ENCODE measurements around the gene LAYN.

The LAYN gene

DNA sequence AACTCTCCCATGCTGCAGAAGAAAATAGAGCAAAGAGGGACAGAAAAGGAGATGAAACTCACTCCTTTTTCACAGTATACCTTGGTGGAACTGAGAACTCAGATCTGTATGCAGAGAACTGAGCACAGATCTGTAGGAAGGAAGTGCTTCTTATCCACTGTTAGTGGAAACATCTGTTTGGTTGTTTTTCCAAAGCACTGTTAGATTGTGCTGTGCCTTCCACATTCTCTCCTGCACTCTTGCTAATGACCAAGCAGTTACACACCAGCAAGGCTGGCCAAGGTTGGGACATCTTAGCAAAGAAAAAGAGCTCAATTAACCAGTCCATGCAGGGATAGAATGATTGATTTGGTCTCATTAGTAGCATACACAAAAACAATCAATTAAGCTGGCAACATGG lies 41.6 kb downstream of the LAYN start:
- no peaks in the 10 kb centered on the region for H3K9me3 Mint-ChIP-seq
- no peak overlapping the region for H3K4me3 Mint-ChIP-seq
- H3K27ac Mint-ChIP-seq: no peak overlapping the region
- H3K36me3 Mint-ChIP-seq (ENCODE audit: low read depth): no peaks in the 10 kb centered on the region
- H3K27me3 Mint-ChIP-seq (ENCODE audit: low read depth): peaks cover 2% of the 10 kb centered on the region
- H3K4me1 Mint-ChIP-seq (ENCODE audit: low read depth): peaks cover 1% of the 10 kb centered on the region
- DNase-seq (ENCODE audit: low spot score): no peak

DNA sequence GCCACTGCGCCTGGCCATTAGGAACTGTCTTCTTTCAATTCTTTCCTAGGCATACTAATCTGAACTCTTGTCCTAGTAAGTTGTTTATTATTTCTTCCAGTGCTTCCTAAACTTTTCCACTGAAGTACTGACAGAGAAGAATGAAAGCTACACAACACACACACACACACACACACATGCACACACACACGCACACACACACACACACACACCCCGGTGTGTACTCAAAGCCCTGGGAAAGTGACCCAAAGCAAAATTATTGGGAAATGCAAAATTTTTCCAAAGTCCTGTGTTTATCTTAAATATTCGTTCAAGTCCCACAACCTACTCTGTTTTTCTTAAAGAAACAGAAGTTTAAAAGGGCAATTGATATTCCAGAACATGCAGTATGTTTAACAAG lies 42.4 kb downstream of the LAYN start:
- no peak overlapping the region for H3K27ac Mint-ChIP-seq
- peaks cover 1% of the 10 kb centered on the region for H3K4me1 Mint-ChIP-seq (ENCODE audit: low read depth)
- no peak for DNase-seq (ENCODE audit: low spot score)
- no peaks in the 10 kb centered on the region for H3K27me3 Mint-ChIP-seq (ENCODE audit: low read depth)
- no peak overlapping the region for H3K4me3 Mint-ChIP-seq
- H3K9me3 Mint-ChIP-seq: no peaks in the 10 kb centered on the region
- no peaks in the 10 kb centered on the region for H3K36me3 Mint-ChIP-seq (ENCODE audit: low read depth)

DNA sequence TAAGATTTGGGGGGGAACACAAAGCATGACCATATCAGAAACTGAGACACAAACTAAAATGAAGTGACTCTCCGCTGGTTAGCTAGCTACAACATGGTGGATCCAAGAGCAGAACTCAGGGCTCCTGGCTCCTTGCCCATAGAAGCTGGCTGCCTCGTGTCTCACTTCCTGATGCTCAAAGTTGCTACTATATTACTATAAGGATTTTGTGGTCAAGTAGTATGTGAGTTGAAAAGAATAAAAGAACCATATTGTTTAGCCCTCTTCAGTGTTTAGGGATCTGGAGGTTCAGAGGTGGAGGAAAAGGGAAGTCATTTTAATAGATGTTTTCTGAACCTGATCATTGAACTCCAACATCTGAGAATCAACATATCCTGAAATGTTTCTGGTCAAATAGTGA lies 44.9 kb downstream of the LAYN start:
- Mint-ChIP-seq H3K4me3 (no peak overlapping the region), H3K27me3 (ENCODE audit: low read depth) (peaks cover 10% of the 10 kb centered on the region), H3K27ac (no peak overlapping the region), H3K36me3 (ENCODE audit: low read depth) (no peaks in the 10 kb centered on the region), H3K9me3 (no peaks in the 10 kb centered on the region), H3K4me1 (ENCODE audit: low read depth) (peaks cover 1% of the 10 kb centered on the region)
- no peak for DNase-seq (ENCODE audit: low spot score)

DNA sequence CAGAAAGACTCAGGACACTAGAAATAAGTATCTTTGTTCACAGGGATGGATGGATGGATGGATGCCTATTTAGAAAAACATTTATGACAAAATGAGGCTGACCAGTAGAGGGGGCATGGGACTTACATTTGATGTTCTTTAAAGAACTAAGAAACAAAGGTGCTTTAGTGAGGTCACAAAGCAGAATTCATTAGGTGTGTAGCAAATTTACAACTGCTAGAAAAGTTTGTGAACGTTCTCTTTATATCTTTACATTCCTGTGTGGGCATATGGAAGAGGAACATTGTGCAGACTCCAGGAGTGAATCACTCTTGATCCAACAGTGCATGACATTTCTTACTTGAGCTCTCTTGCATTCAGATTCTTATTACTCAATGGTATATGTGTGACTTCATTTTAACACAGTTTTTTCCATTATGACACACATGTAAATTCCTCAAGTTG lies 45.9 kb downstream of the LAYN start:
- H3K4me3 Mint-ChIP-seq: no peak overlapping the region
- no peaks in the 10 kb centered on the region for H3K4me1 Mint-ChIP-seq (ENCODE audit: low read depth)
- DNase-seq (ENCODE audit: low spot score): no peak
- no peak overlapping the region for H3K27ac Mint-ChIP-seq
- no peaks in the 10 kb centered on the region for H3K9me3 Mint-ChIP-seq
- no peaks in the 10 kb centered on the region for H3K36me3 Mint-ChIP-seq (ENCODE audit: low read depth)
- H3K27me3 Mint-ChIP-seq (ENCODE audit: low read depth): peaks cover 10% of the 10 kb centered on the region

DNA sequence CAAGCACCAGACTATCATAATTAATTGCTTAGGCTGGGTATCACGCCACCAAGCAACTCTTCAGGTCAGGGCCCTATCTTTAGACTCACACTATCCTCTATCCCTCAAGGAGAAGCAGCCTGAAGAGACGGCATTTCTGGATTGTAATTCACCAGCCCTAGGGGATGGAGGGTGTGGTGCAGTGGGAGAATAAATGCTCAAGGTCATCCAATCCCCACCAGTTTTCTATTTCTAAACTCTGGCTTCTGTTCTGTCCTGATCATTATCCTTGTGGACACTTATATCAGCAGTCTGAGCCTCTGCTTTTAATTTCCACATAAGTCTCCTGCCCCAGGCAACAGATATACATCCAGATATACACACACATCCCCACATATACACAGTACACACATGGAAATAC lies 48.6 kb downstream of the LAYN start:
- peaks cover 10% of the 10 kb centered on the region for H3K27me3 Mint-ChIP-seq (ENCODE audit: low read depth)
- H3K36me3 Mint-ChIP-seq (ENCODE audit: low read depth): no peaks in the 10 kb centered on the region
- H3K27ac Mint-ChIP-seq: no peak overlapping the region

DNA sequence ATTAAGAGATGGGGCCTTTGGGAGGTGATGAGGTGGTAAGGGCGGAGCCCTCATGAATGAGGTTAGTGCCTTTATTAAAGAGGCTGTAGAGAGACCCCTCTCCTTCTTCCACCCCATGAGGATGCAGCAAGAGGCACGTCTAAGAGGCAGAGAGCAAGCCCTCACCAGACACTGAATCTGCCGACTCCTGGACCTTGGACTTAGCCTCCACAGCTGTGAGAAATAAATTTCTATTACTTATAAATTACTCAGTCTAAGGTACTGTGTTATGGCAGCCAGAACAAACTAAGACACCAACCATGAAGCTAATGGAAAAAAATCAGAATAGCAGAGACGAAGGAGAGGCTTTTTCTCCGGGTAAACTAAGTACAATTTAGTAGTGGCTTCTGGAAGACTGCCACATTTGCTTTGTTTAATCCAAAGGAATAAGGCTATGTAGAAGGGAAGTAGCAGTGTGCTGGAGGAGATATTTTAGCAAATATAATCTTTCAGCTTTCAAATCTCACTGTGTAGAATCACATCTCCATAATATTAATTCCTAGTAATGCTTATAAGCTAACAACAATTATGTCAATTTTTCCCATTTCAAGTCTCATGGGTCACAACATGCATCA lies 49.5 kb downstream of the LAYN start:
- no peaks in the 10 kb centered on the region for H3K4me1 Mint-ChIP-seq (ENCODE audit: low read depth)
- no peaks in the 10 kb centered on the region for H3K36me3 Mint-ChIP-seq (ENCODE audit: low read depth)
- peaks cover 10% of the 10 kb centered on the region for H3K27me3 Mint-ChIP-seq (ENCODE audit: low read depth)
- no peak for DNase-seq (ENCODE audit: low spot score)
- no peak overlapping the region for H3K4me3 Mint-ChIP-seq
- H3K27ac Mint-ChIP-seq: no peak overlapping the region
- H3K9me3 Mint-ChIP-seq: no peaks in the 10 kb centered on the region

More for the DNA sequence above, 48.6 kb downstream of the LAYN start:
- Mint-ChIP-seq H3K4me1 (ENCODE audit: low read depth) (no peaks in the 10 kb centered on the region), H3K9me3 (no peaks in the 10 kb centered on the region), H3K4me3 (no peak overlapping the region)
- DNase-seq (ENCODE audit: low spot score): no peak

DNA sequence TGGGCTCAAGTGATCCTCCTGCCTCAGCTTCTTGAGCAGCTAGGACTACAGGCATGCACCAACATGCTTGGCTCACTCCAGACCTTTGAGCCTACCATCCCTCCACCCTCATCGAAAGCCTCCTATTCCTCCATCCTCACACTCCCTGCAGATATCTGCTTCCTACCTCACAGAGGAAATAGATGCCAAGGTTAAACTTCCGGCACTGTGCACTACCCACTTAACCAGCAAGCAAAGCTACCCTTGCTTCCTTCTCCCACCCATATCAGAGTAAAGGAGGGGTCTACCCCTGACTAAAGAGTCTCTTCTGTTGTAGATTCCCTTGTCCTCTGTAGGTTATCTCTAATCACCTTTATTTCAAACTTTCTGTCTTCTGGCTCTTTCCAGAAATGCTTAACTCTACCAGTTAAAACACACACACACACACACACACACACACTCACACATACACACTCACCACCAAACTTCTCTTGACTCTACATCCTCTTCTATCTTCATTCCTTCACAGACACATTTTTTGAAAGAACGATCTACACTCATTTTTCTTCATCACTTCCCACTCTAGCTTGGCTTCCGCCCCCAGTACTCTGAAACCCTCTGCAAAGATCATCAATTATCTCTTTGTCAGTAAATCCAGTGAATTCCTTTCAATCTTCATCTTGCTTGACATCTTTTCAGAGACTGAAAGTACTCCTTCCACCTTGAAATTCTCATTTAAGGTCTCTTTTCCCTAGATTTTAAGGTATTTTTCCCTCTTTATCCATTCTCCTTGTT lies 50.9 kb downstream of the LAYN start:
- Mint-ChIP-seq H3K9me3 (no peaks in the 10 kb centered on the region), H3K4me1 (ENCODE audit: low read depth) (no peaks in the 10 kb centered on the region)

DNA sequence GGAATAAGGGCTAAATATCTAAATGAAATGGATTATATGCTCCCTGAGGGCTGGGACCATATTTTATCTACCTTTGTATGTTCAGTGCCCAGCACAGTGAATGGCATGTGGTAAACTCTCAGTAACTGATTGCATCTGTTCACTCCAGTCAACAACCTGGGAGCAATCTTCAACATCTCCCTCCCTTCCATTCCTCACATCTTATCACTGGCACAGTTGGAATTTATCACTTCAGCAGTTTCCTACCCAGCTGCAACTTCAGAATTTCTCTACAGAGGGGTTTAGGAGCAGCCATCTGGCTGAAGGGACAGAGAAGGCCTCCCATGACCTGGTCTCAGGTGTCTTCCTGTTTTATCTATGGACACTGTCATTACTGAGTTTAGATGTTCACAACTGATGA lies 52.0 kb downstream of the LAYN start:
- no peak for DNase-seq (ENCODE audit: low spot score)
- Mint-ChIP-seq H3K4me1 (ENCODE audit: low read depth) (no peaks in the 10 kb centered on the region), H3K4me3 (no peak overlapping the region), H3K27ac (no peak overlapping the region), H3K27me3 (ENCODE audit: low read depth) (peaks cover 24% of the 10 kb centered on the region), H3K36me3 (ENCODE audit: low read depth) (no peaks in the 10 kb centered on the region), H3K9me3 (no peaks in the 10 kb centered on the region)

More for the DNA sequence above, 50.9 kb downstream of the LAYN start:
- no peak for DNase-seq (ENCODE audit: low spot score)
- Mint-ChIP-seq H3K27ac (no peak overlapping the region), H3K4me3 (no peak overlapping the region), H3K36me3 (ENCODE audit: low read depth) (no peaks in the 10 kb centered on the region), H3K27me3 (ENCODE audit: low read depth) (peaks cover 20% of the 10 kb centered on the region)

DNA sequence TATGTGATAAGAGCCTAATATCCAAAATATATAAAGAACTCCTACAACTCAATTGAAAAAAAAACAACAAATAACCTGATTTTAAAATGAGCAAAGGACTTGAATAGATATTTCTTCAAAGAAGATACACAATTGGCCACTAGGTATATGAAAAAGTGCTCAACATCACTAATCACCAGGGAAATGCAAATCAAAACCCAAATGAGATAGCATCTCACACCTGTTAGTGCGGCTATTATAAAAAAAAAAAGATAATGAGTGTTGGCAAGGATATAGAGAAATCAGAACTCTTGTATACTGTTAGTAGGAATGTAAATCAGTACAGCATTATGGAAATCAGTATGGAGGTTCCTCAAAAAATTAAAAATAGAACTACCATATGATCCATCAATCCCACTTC lies 55.8 kb downstream of the LAYN start:
- peaks cover 8% of the 10 kb centered on the region for H3K4me1 Mint-ChIP-seq (ENCODE audit: low read depth)
- peaks cover 14% of the 10 kb centered on the region for H3K27me3 Mint-ChIP-seq (ENCODE audit: low read depth)
- no peak overlapping the region for H3K27ac Mint-ChIP-seq
- no peaks in the 10 kb centered on the region for H3K9me3 Mint-ChIP-seq
- no peak overlapping the region for H3K4me3 Mint-ChIP-seq
- DNase-seq (ENCODE audit: low spot score): no peak
- H3K36me3 Mint-ChIP-seq (ENCODE audit: low read depth): no peaks in the 10 kb centered on the region

DNA sequence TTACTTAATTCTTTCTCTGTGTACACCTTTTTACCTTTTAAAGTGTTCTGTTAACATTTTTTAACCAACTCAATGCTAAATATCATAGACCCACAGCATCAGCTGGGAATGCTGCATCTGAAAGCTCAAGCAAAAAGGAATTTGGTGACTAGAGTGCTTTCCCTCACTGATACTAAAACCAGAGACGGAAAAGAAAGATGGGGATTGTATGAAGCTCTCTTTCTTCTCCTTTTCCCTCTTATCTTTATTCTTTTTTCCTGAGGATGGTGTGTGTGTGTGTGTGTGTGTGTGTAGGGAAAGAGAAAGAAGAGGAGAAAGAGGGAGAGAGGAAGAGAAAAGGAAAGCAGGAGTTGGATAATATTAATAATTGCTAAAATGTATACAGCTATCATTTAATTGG lies 57.6 kb downstream of the LAYN start:
- Mint-ChIP-seq H3K4me1 (ENCODE audit: low read depth) (peaks cover 15% of the 10 kb centered on the region), H3K4me3 (no peak overlapping the region)
- no peak for DNase-seq (ENCODE audit: low spot score)

DNA sequence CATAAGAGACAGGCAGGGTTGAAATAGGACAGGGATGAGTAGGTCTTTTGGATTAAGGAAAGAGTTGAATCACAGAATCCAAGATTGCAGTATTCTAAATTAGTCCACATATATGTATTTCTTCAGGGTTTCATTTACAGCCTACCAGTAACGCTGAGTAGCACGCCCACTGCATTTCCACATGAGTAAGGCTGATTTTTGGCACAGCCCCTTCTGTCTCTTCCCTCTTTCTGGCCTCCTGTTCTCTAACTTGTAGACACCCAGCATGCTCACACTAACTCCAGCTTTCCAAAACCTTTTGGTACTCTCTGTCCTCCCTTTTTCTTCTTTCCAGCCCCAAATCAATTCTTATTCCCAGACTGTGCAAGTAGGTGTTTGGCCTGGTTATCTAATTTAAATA lies 58.0 kb downstream of the LAYN start:
- Mint-ChIP-seq H3K27me3 (ENCODE audit: low read depth) (peaks cover 14% of the 10 kb centered on the region), H3K36me3 (ENCODE audit: low read depth) (peaks cover 2% of the 10 kb centered on the region), H3K27ac (no peak overlapping the region), H3K4me1 (ENCODE audit: low read depth) (peaks cover 19% of the 10 kb centered on the region), H3K4me3 (no peak overlapping the region), H3K9me3 (no peaks in the 10 kb centered on the region)
- no peak for DNase-seq (ENCODE audit: low spot score)

More for the DNA sequence above, 57.6 kb downstream of the LAYN start:
- Mint-ChIP-seq H3K27me3 (ENCODE audit: low read depth) (peaks cover 14% of the 10 kb centered on the region), H3K9me3 (no peaks in the 10 kb centered on the region), H3K27ac (no peak overlapping the region), H3K36me3 (ENCODE audit: low read depth) (peaks cover under 1% of the 10 kb centered on the region)

DNA sequence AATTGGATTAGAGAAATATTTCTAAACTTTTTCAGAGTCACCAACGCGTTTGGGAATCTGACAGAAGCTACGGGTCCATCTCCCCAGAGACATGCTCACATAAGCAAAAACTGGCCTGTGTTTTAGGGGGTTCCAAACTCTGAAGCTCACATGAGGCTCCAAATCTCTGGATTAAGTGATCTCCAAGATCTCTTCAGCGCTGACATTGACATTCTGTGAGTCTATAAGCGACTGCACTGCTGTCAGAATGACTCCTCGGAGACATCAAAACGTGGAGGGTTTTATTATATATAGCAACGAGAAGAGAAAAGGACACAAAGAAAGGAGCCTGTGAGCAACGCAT lies 61.1 kb downstream of the LAYN start:
- no peak for DNase-seq (ENCODE audit: low spot score)
- H3K9me3 Mint-ChIP-seq: no peaks in the 10 kb centered on the region
- peaks cover 2% of the 10 kb centered on the region for H3K36me3 Mint-ChIP-seq (ENCODE audit: low read depth)
- H3K4me3 Mint-ChIP-seq: peak overlapping the region; percentile 88
- H3K4me1 Mint-ChIP-seq (ENCODE audit: low read depth): peaks cover 30% of the 10 kb centered on the region
- H3K27me3 Mint-ChIP-seq (ENCODE audit: low read depth): peaks cover 3% of the 10 kb centered on the region
- peak overlapping the region; percentile 89 for H3K27ac Mint-ChIP-seq

DNA sequence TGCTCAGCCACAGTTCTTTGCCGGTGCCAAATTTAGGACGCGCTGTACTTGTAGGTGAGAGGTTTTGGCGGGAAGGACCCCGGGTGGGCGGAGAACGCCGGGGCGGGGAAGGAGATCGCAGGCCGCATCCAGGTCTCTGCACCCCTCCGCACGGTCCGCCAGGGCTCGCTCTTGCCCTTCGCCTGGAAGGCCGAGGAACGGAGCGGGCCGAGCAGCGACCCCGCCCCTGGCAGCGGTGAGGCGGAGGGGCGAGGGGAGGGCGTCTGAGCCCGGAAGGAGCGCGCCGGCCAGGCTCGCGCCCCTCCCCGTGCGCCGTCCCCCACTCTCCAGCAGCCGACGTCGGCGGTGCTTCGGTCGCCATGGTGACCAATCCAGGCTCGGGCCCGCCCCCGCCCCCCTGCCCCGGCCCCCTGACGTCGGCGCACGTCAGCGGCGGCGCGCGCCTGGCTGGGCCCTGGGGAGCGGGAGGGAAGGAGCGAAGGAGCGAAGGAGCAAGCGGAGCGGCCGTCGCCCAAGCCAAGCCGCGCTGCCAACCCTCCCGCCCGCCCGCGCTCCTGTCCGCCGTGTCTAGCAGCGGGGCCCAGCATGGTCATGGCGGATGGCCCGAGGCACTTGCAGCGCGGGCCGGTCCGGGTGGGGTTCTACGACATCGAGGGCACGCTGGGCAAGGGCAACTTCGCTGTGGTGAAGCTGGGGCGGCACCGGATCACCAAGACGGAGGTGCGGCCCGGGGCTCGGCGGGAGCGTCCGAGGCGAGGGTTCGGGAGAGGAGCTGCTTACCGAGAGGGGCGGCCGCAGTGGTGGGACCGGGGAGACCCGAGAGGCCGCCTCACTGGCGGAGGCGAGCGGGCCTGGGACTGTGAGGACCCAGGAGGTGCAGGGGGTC lies 61.7 kb downstream of the LAYN start, which contains the start of gene SIK2:
Gene SIK2, plus strand, starts transcription at position 471 of the 886 bp plus-strand sequence. Its CDS starts 115 bp downstream, at position 586.
- Mint-ChIP-seq H3K27me3 (ENCODE audit: low read depth) (no peaks in the 10 kb centered on the region), H3K4me3 (peak within 1 kb of the TSS; percentile 98), H3K36me3 (ENCODE audit: low read depth) (peaks cover 2% of the 10 kb centered on the region), H3K27ac (peak within 1 kb of the TSS; percentile 92), H3K9me3 (no peaks in the 10 kb centered on the region), H3K4me1 (ENCODE audit: low read depth) (peaks cover 30% of the 10 kb centered on the region)
- DNase-seq (ENCODE audit: low spot score): peak; percentile 91

Measured in T-helper 2 cell treated with Interferon-gamma antibody and Interleukin-4, amounts not matched to agents 5 μg/mL and 100 μg/mL, for 36 hours (primary cell).